ENCODE data around the gene NINJ1.
A peak's percentile ranks its signal among the peaks of the same experiment; 100 is the strongest.

NINJ1 gene

DNA sequence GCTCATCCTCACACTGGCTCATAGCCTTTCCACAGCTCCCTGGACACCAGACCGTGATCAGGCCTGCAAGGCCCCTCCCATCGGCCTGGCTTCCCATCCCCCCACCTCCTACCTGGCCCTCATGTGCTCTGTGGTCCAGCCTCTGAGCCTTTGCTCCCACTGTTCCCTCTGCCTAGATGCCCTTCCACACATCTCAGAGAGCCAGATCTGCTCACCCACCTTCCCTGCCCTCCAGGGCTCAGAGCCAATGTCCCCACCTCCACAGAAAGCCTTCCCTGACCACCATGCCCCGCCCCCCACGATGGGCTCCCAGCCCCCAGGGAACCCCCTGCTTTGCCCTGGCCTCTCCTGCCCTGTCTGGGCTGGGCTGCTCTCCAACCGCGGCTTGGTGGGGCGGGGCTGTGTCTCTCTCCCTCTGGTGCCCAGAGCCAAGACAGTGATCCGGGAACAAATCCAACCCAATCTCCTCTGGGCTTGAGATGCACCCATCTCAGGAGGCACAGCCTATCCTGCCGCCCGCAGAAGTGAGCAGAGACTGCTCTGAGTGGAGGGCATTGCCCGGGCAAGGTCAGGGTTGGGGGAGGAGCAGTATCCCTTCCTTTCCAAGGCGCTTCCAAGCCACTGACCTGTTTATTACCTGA lies 1.6 kb downstream of the NINJ1 start:
- no peak for DNase-seq

- DNase-seq: no peak
Observed at GRCh38 chr9:93131599-93132286, 2.3 kb downstream of the NINJ1 start.

GRCh38 chr9:93130861-93131481 lies 3.1 kb downstream of the NINJ1 start:
- no peak for DNase-seq

- DNase-seq: no peak
Observed at GRCh38 chr9:93129691-93130500, 4.2 kb downstream of the NINJ1 start.

- no peak for DNase-seq
Observed at GRCh38 chr9:93129286-93129685, 4.8 kb downstream of the NINJ1 start.

DNA sequence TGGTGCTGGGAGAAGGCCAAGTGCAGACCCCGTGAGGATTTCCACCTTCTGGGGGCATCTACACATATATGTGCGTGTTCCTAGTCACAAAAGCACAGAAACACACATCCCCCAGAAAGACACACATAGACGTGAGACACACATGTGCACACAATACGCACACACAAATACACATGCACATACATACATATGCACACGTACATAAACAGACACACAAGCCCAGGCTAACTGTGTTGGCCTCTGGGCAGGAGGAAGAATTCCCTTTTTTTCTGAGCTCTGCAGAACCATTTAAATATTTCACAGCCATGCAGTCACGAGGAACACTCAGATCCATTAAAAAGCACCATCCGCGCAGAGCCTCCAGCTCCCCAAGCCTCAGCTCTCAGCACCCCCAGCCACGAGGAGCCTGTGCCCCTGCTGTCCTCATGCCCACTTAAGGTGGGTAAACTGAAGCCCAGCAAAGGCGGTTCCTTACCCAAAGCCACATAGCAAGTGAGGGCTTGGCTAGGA lies 5.3 kb downstream of the NINJ1 start:
- DNase-seq: no peak

DNA sequence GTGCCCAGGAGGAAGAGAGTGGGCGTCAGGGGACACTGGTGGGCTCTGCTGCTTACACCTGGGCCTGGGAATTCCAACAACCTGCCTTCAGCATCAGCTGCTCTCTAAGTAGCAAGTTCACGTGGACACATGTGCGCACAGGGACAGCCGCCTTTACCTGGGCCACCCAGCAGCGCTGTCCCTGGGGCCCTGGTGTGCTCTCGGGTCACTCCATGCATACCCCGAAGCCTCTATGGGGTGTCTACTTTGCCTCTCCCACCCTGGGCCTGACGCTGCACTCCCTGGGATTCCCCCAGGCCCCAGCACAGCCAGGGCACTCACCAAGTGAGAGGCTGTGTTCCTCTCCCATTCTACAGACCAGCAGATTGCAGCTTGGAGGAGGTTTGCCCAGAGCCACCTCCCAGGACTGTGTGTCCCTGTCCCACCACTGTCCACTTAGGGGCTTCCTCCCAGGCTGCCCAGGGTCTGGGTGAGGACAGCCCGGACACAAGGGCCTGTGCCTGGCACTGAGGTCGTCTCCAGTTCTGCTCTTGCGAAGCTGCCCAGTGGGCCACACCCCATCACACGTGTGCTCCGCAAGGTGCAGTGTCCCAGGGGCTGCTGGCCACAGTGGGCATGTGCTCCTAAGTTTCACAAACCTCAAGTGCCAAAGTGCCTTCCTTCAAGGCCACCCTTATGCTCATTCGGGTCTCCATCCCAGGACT lies 5.9 kb downstream of the NINJ1 start:
- no peak for DNase-seq

DNA sequence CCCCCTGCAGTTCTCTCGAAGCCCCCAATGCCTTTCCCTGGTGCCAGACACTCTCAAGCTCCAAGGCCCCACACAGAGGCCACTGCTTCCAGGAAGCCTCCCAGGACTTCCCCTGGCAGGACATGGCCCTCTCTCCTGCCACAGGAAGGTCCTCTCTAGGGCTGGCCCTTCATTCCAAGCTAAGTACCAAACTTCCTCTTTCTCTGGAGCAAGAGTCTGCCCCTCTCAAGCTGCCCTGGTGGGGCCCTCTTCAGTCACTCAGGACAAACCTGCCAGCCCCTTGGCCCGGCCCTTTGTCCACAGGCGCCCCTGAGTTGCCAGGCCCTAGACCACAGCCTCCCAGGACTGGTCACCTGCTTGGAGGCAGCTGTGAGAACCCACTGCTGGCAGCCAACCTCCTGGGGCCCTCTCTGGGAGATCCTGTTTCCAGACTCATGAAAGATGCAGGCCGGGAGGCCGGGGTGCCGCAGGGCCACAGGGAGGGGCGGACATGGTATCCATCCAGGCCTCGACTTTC lies 6.6 kb downstream of the NINJ1 start:
- no peak for DNase-seq

- no peak for DNase-seq
Observed at GRCh38 chr9:93126825-93127368, 7.2 kb downstream of the NINJ1 start.

- no peak for DNase-seq
Observed at GRCh38 chr9:93126151-93126781, 7.8 kb downstream of the NINJ1 start.

DNA sequence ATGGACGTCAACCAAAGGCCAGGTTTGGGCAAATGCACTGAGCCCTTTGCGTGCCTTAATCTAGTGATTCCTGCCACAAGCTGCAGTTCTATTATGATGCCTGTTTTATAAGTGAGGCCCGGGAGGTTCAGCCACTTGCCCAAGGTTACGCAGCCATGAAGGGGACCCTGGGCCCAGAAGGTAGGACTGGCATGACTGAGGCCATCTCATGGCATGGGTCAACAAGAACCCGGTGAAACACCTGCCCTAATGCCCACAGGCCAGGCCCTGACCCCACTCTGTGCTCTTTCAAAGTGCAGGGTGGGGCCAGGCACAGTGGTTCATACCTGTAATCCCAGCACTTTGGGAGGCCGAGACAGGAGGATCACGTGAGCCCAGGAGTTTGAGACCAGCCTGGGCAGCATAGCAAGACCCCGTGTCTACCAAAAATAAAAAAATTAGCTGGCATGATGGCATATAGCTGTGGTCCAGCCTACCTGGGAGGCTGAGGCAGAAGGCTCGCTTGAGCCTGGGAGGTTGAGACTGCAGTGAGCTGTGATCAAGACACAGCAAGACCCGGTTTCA lies 8.6 kb downstream of the NINJ1 start:
- no peak for DNase-seq

DNA sequence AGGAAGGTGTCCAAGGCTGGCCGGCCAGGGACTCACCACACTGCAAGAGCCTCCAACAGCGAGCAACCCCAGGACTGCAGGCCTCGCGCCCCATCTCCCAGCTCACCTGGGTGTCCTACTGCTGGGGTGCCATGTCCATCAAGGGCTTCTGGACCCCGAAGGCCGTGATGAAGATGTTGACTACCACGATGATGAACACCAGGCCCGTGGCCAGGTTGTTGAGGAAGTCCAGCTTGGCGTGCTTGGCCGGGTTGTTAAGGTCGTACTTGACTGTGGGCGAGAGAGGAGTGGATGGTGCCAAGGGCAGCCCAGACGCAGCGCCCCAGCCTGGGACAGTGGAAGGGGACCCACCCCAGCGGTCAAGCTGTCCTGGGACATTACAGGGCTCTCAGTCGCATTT lies 9.3 kb downstream of the NINJ1 start:
- no peak for DNase-seq

DNA sequence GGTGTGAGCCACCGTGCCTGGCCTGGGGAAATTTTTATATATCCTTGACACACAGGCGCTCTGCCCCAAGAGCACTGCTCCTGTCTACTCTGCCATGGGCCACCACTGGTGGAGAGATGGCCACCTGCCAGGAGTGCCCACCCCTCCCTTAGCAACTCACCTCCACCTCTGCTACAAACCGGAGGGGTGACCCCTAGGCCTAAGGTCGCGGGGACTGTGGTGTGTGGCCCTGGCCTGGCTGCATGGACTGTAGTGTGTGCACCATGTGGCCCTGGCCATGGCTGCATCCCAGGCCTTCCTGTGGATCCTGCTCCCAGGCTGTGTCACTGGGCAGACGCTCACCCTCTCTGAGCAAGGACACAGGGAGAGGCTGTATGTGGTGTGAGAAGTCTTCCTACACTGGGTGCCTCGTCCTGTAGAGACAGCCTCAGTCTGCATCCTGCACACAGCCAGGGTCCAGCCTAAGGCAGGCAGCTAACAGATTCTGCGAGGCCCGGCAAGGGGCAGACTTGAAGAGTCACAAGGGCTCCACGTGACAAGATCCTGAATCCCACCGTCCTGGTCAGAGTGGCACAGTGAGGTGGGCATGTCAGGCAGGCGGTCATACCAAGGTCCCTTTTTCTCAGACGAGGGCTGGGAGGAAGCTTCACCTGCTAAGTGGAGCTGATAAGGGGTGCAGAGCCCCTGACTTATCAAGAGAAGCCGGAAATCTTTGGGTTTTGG lies 10.3 kb downstream of the NINJ1 start:
- DNase-seq: no peak

DNA sequence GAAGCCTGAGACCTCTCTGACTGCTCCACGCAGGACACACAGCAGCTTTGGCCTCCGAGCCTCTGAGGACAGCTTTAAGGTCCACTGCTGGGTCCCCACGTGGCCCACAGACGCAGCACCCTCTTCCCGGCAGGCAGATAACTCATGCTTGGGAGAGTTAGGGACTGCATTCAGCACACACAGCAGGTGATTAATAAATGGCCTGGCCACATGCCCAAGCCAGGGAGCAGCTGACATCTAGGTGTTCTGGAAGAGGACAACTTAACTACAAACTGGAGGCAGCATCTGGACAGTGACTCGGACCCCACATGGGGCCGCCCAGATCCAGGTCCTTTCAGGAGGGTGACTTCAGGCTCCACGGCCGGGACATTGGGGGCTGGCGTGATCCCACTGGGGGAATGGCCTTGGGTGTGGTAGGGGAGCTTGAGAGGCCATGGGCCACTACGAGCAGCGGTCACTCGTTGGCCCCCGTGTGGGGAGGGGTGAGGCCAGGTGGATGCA lies 11.3 kb downstream of the NINJ1 start:
- DNase-seq: no peak

DNA sequence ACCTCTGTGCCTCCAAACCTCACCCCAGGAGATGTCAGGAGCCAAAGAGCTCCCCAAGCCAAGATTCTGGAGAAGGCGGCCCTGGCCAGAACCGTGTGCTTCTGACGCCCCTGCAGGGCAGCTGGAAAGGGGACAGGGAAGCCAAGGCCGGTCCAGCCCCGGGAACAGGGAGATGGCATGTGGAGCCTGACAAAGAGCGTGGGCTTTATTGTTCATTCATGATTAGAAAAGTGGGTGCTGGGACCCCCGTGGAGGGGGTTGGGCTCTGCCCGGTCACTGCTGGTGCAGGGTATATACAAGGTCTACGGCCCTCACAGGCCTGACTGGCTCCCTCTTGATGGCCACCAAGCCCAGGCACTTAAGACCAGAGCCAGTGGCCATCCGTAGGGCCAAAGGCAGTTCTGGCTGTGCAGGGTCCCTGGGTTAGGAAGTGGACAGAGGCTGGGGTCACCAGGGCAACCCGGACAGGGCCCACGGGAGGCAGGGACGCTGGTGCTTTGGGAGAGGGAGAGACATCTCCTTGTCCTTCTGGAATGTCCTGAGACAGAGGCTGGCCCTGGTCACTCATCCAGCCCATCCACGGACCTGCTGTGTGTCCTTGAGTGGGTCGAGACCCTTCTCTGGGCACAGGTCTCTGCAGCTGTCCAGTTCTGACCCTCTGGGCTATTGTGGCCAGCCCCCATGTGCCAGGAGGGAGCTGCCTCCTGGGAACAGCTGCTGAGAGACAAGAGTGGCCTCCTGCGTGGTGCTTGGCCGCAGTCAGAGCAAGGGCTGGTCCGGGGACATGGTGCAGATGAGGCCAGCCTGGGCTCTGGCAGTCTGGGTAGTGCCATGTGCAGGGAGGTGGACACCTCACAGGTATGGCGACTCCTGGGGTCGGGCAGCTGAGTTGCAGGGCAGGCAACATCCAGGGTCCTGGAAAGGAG lies 12.5 kb downstream of the NINJ1 start:
- no peak for DNase-seq

DNA sequence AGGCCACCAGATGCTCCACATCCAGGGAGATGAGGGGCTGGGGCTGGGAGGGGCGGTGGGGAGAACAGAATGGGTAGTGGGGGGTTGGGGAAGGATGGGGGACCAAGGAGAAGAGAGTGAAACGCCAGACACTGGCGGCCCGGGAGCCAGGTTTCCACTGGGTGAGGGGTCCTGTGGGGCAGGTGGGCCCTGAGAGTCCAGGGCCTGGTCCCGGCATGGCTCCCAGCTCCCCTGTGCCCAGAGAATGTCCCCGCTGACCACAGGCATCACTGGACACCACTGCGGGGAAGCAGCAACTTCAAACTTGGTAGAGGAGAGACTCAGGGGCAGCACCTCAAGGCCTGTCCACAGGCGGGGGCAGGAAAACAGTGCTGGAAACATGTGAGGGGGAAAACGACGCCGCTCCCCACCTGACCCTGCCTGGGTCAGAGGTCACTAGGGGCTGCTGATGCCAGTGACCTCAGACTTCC lies 13.2 kb downstream of the NINJ1 start:
- no peak for DNase-seq

DNA sequence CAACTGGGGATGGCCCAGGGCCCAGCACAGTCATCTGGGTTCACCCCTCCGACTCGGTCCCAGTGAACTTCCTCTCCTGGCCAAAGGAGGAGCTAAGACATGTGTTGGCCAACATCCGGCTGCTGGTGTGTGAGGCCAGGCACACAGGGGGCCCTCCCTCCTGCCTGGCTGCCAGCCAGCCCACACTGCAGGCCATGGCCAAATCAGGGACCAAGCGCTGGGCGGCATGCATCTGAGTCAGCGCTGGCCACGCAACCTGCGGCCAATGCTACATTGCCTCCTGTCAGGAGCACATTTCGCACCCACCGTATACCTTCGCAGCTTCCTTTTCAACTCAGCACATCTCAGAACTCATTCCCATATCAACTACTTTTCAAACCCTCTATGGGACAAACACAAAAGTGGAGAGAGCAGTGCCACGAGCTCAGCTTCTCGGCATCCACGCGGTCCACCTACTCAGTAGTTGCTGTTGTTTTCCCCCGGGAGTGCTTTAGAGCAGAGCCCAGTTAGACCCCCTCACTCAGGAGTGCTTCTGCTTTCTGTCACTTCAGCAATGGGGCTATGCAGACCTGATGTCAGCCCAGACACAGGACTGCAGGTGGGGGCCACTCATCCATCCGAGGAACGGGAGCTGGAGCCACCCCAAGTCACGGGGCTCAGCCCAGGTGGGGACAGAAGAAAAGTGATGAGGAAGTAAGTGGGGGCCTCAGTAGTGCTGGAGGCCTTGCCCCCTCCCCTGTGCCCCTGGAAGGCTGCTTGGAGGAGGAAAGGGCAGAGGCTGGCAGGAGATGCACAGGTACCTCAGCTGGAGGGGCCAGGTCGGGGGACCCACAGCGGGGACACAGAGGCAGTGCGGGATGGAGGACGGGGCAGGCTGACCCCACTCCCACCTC lies 13.9 kb downstream of the NINJ1 start:
- peak in 1 of 2 experiments; percentile 53 for DNase-seq

GRCh38 chr9:93119703-93119952 lies 14.4 kb downstream of the NINJ1 start:
- DNase-seq: no peak
